Measurements from ENCODE around the gene HIBCH.

DNA sequence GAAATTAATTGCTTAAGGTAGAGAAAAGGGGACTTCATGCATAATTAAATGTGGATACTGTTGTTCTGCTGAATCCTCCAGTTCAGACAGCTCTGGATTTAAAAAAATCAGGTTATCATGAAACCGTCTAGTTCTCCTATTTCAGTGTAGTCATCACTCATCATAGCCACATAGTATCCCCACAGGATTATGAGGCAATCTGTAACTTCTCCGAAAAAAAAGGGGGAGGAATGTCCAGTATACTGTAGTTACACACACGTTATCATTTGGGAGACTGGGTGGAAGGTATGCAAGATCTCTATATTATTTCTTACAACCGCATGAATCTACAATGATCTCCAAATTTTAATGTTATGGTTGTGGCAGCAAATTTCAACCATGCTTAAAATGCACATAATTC lies 114.0 kb downstream of the HIBCH start:
- no peak for TF ChIP-seq CTCF (IDR thresholded peaks at IDR 0.05)
- TF ChIP-seq, protein P1, sequence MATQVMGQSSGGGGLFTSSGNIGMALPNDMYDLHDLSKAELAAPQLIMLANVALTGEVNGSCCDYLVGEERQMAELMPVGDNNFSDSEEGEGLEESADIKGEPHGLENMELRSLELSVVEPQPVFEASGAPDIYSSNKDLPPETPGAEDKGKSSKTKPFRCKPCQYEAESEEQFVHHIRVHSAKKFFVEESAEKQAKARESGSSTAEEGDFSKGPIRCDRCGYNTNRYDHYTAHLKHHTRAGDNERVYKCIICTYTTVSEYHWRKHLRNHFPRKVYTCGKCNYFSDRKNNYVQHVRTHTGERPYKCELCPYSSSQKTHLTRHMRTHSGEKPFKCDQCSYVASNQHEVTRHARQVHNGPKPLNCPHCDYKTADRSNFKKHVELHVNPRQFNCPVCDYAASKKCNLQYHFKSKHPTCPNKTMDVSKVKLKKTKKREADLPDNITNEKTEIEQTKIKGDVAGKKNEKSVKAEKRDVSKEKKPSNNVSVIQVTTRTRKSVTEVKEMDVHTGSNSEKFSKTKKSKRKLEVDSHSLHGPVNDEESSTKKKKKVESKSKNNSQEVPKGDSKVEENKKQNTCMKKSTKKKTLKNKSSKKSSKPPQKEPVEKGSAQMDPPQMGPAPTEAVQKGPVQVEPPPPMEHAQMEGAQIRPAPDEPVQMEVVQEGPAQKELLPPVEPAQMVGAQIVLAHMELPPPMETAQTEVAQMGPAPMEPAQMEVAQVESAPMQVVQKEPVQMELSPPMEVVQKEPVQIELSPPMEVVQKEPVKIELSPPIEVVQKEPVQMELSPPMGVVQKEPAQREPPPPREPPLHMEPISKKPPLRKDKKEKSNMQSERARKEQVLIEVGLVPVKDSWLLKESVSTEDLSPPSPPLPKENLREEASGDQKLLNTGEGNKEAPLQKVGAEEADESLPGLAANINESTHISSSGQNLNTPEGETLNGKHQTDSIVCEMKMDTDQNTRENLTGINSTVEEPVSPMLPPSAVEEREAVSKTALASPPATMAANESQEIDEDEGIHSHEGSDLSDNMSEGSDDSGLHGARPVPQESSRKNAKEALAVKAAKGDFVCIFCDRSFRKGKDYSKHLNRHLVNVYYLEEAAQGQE (IDR thresholded peaks at IDR 0.05; ENCODE audit: insufficient read depth in 1 of 2, low read depth in 2 of 2, low read length in 1 of 2) = no peak
